Stimulated activated CD8-positive, alpha-beta memory T cell treated with anti-CD3 and anti-CD28 coated beads, Interleukin-2, amount 100 ng/mL, for 48 hours (primary cell): ENCODE measurements around the gene ZCCHC7.

Experiments used
- DNase-seq, 2 donors: peaks; one replicate each; pipeline ENCODE4 v3.0.0-alpha.2; 2020; ENCODE audit warnings: low read depth in 2 of 2

The ZCCHC7 gene

GRCh38 chr9:37336150-37336549 is 215.8 kb downstream of the ZCCHC7 start:
- no peak for DNase-seq

GRCh38 chr9:37337301-37337890 is 217.0 kb downstream of the ZCCHC7 start:
- no peak for DNase-seq

GRCh38 chr9:37338218-37338617 is 217.8 kb downstream of the ZCCHC7 start:
- no peak for DNase-seq

GRCh38 chr9:37339923-37340322 is 219.5 kb downstream of the ZCCHC7 start:
- DNase-seq, result no peak

GRCh38 chr9:37340961-37341360 is 220.6 kb downstream of the ZCCHC7 start:
- DNase-seq, result no peak

- DNase-seq, result no peak
Observed at GRCh38 chr9:37341704-37342103, 221.3 kb downstream of the ZCCHC7 start.

- DNase-seq, result no peak
Observed at GRCh38 chr9:37342493-37342892, 222.1 kb downstream of the ZCCHC7 start.

- DNase-seq, result no peak
Observed at GRCh38 chr9:37342895-37343294, 222.5 kb downstream of the ZCCHC7 start.

- no peak for DNase-seq
Observed at GRCh38 chr9:37343724-37344123, 223.3 kb downstream of the ZCCHC7 start.

GRCh38 chr9:37345038-37345437 is 224.7 kb downstream of the ZCCHC7 start:
- DNase-seq, result no peak

GRCh38 chr9:37348917-37349316 is 228.5 kb downstream of the ZCCHC7 start:
- no peak for DNase-seq

- DNase-seq, result no peak
Observed at GRCh38 chr9:37350486-37351190, 230.3 kb downstream of the ZCCHC7 start.

GRCh38 chr9:37353791-37354190 is 233.4 kb downstream of the ZCCHC7 start:
- DNase-seq, result no peak

- DNase-seq, result no peak
Observed at GRCh38 chr9:37362430-37362829, 242.1 kb downstream of the ZCCHC7 start.

GRCh38 chr9:37363124-37363523 is 242.8 kb downstream of the ZCCHC7 start:
- DNase-seq, result no peak

- no peak for DNase-seq
Observed at GRCh38 chr9:37364136-37364535, 243.8 kb downstream of the ZCCHC7 start.

GRCh38 chr9:37364751-37365360 is 244.5 kb downstream of the ZCCHC7 start:
- DNase-seq, result no peak

GRCh38 chr9:37369671-37370070 is 249.3 kb downstream of the ZCCHC7 start:
- no peak for DNase-seq

GRCh38 chr9:37370282-37370681 is 249.9 kb downstream of the ZCCHC7 start:
- no peak for DNase-seq

- no peak for DNase-seq
Observed at GRCh38 chr9:37370968-37371563, 250.7 kb downstream of the ZCCHC7 start.

GRCh38 chr9:37371565-37372464 is 251.4 kb downstream of the ZCCHC7 start:
- peak in 1 of 2 donors; percentile 8 for DNase-seq

GRCh38 chr9:37372839-37373238 is 252.5 kb downstream of the ZCCHC7 start:
- no peak for DNase-seq
